Retina (tissue), 1 donor: ENCODE results near the gene INPP5B.

Source experiments
- DNase-seq: peaks from one replicate; pipeline ENCODE4 v3.0.0-alpha.2; 2016

Gene INPP5B

DNA sequence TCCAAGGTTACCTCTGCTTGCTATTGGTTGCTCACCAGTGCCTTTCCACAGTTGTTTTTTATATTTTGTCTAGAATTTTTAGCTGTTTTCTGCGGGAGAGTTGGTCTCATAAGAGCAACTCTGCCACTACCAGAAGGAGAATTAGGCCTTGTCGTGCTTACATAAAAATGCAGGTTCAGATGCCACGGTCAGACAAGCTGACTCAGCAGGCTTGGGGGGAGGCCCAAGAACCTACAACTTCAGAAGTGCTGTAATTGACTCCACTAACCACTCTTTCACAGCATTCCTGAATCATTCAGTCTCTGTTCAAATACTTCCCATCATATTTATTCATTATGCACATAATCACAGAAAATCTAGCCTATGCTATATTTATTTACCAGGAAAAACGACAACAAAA is 115.7 kb downstream of the INPP5B start:
- no peak for DNase-seq

DNA sequence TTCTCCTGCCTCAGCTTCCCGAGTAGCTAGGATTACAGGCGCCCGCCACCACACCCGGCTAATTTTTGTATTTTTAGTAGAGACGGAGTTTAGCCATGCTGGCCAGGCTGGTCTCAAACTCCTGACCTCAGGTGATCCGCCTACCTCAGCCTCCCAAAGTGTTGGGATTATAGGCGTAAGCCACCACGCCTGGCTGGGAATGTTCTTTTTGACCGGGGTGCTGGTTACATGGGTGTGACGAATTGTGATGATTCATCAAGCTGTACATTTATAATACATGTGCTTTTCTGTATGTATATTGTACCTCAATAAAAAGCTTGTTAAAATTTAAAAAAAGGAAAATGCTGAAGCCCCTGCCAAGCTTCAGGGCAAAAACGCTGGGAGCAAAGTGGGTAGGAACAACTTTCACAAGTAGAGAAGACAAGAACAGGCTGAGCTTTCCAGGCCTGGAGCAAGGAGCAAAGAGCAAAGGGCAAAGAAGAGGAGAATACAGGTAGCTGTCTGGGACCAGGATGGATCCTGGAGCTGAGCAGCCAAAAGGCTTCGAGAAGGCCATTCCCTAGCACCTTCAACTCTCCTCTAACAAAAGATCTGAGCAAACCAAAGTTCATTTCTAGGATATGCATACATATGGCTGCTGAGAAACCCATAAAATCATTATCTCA is 118.3 kb downstream of the INPP5B start:
- DNase-seq = no peak

DNA sequence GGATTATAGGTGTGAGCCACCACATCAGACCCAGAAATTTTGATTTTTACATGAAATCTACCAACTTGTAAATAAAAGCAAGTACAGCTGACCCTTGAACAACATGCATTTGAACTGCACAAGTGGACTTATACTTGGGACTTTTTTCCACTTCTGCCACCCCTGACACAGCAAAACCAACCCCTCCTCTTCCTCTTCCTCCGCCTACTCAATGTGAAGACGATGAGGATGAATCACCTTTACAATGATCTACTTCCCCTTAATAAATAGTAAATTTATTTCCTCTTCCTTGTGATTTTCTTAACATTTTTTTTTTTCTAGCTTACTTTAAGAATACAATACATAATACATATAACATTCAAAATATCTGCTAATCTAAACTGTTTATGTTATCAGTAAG is 121.3 kb downstream of the INPP5B start:
- no peak for DNase-seq

DNA sequence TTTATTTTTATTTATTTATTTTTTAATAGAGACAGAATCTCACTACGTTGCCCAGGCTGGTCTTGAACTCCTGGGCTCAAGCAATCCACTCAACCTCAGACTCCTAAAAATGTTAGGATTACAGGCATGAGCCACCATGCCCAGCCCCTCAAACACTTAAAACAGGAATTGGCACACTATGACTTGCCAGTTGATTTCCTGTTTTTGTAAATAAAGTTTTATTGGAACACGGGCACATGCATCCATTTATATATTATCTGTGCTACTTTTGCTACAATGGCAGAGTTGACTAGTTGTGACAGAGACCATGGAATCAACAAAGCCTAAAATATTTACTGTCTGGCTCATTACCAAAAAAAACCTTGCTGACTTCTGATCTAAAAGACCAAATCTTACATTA is 122.9 kb downstream of the INPP5B start:
- no peak for DNase-seq

DNA sequence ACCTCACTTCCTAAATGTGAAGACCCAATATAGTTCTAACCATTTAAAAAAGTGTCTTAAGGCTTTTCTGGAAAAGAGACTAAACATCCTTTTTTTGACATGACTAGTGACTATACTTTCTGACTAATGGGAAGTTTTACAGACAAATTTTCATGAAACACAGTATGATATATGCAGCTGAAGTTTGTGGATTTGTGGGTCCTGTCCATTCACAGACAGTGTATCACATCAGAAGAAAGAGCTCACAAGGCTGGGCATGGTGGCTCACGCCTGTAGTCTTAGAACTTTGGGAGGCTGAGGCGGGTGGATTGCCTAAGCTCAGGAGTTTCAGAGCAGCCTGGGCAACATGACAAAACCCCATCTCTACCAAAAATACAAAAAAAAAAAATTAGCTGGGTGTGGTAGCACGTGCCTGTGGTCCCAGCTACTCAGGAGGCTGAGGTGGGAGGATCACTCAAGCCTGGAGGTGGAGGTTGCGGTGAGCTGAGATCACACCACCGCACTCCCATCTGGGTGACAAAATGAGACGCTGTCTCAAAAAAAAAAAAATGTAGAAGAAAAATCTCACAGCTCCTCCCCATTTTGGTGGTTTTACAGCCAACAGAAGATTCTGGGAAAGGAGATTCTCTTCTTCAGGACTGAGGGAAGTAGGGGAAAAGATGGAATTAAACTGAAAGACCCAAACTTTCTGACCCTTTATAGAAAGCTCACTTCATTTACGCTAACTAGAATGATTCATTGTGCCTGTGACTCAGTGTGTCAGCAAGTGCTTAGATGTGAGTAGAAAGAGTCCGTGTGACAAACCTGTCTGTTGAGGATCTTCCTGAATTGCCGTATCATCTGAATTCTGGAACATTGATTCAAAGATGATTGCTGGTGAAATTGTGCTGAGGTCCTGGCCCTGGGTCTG is 123.7 kb downstream of the INPP5B start:
- no peak for DNase-seq

DNA sequence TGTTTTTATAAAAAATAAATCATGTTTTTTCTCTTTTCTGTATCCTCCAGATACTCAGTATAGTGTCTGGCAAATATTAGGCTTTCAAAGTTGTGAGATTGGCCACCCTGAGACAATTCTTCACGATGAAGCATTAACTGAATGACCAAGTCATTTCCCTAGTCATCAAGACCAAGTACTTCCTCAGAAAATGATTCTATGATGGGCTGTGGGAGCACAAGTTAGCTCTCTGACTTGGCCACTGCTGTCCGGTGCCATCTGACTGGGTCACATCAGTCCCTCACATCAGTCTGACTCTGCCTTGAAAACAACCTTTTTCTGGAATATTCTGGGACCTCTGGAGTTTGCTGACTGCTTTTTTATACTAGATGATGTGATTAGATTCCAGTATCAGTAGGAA is 125.4 kb downstream of the INPP5B start:
- DNase-seq = no peak

DNA sequence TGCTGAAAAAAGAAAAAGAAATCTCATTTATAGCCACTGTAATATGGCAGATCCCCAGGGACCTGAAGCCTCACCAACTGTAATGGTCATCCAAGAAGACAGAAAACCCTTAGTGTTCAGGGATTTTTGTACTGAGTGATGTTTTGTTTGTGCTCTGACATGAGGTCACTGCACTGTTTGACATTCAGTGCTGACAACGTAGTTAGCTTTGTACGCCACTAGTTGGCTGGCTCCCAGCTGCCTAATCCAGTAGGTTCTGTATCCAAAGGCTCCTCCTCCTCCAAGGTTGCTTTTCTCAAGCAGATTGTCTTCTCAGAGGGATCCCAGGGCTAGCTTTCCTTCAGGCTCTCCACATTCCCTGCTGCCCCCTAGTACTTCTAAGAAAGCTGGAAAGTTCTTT is 129.4 kb downstream of the INPP5B start:
- no peak for DNase-seq

DNA sequence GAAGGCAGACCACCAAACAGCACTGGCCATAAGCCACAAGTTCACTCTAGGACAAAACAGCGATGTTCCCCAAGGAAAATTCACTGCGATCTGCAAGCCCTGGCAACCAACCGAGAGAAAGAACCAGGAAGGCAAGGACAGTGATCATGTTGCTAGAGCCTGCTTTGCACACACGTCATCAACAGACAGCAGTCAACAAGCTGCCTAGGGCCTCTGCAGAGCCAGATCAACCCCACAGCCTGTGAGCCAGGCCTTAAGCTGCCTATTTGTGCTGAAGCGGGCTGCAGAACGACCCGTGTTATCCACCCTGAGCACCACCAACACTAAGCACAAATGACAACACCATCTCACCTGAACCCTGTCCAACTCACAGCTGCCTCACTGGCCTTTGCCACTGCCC is 132.6 kb downstream of the INPP5B start:
- DNase-seq = no peak

DNA sequence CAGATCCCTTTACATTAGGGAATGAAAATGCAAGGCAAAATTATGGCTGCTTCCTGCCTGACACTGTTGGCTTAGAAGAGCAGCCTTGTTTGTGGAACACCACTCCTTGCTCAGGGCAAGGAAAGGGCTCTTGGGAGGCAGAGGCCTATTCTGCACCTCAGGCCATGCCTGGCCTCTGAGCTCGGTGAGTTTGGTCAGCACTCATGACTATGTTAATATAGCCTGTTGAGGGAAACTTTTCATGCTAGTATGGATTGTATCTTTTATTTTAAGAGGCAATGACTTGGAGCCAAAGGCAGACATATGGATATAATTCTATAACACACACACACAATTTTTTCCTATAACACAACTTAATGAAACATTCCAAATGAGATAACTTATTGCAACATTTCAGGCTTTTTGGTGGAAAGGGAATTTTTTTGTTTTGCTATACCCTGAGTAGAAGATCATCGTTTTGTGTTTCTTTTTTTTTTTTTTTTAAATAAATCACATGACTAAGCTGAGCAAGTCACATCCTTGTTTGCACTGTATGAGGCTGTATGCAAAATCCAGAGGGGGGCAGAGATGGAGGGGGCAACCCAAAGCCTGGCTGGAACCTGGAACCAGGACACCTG is 133.2 kb downstream of the INPP5B start:
- no peak for DNase-seq

DNA sequence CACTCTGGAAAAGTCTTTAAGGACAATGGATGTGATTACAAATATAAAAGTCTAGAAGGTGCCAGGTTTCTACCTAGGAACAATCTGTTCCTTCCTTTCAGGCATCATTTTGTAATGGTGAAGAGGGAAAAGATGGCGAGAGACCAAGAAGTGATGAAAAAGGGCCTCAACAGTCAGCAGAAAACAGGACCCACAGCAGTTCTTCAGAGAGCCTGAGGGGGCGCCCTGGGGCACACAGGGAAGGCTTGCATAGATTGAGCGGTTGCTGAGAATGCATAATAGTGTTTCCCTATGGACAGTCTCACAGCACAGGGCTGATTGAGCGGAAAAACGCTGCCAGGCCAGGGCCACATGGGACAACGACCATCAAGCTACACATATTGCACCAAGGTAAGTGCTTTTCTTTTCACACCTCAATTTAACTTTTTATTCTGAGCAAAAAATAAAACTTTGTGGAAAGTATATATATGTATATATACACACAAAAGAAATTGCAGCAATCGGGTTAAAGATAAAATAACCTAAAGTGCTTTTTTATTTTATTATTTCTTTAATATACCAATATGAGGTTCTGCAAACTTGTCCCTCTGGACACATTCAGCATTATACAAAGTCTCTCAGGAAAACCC is 135.7 kb downstream of the INPP5B start:
- peak; percentile 78 for DNase-seq
